GM21515 (cell line): ENCODE data around the gene CLEC4A.
"Not testable (repeated sequence)": the region's sequence is repeated elsewhere in the genome, so short reads cannot be mapped to it uniquely, and the experiment has no call there.

Source experiments
- ATAC-seq: cut with Tn5 transposase; IDR thresholded peaks from one replicate; pipeline ENCODE4 v1.9.1; 2021; ENCODE audit not compliant: unreplicated experiment

The CLEC4A gene

GRCh38 chr12:8123124-8123912 lies at the start of gene CLEC4A:
TSS of gene CLEC4A (plus strand) at chr12:8123617. CDS start at chr12:8123879, 262 bp downstream.
- no peak for ATAC-seq

GRCh38 chr12:8075935-8076334 lies 47.5 kb upstream of the CLEC4A start:
- ATAC-seq = no peak

GRCh38 chr12:8076366-8076765 lies 47.1 kb upstream of the CLEC4A start:
- no peak for ATAC-seq

- no peak for ATAC-seq
Measured at GRCh38 chr12:8077207-8077606, 46.2 kb upstream of the CLEC4A start.

- no peak for ATAC-seq
Measured at GRCh38 chr12:8078398-8078797, 45.0 kb upstream of the CLEC4A start.

GRCh38 chr12:8078916-8079315 lies 44.5 kb upstream of the CLEC4A start:
- ATAC-seq = no peak

- no peak for ATAC-seq
Measured at GRCh38 chr12:8080120-8080519, 43.3 kb upstream of the CLEC4A start.

- no peak for ATAC-seq
Measured at GRCh38 chr12:8081251-8081920, 42.0 kb upstream of the CLEC4A start.

- no peak for ATAC-seq
Measured at GRCh38 chr12:8082808-8083100, 40.7 kb upstream of the CLEC4A start.

GRCh38 chr12:8084351-8084750 lies 39.1 kb upstream of the CLEC4A start:
- ATAC-seq = not testable (repeated sequence)

GRCh38 chr12:8087666-8088065 lies 35.8 kb upstream of the CLEC4A start:
- no peak for ATAC-seq

GRCh38 chr12:8088574-8088973 lies 34.8 kb upstream of the CLEC4A start:
- ATAC-seq = peak; percentile 58

GRCh38 chr12:8089277-8089676 lies 34.1 kb upstream of the CLEC4A start:
- ATAC-seq = not testable (repeated sequence)

GRCh38 chr12:8089716-8090115 lies 33.7 kb upstream of the CLEC4A start:
- ATAC-seq = no peak

- no peak for ATAC-seq
Measured at GRCh38 chr12:8093291-8093690, 30.1 kb upstream of the CLEC4A start.

GRCh38 chr12:8096281-8096915 lies 27.0 kb upstream of the CLEC4A start:
- ATAC-seq = no peak

GRCh38 chr12:8099235-8099634 lies 24.2 kb upstream of the CLEC4A start:
- no peak for ATAC-seq

- ATAC-seq = no peak
Measured at GRCh38 chr12:8108808-8109398, 14.5 kb upstream of the CLEC4A start.

- not testable (repeated sequence) for ATAC-seq
Measured at GRCh38 chr12:8113117-8113516, 10.3 kb upstream of the CLEC4A start.

GRCh38 chr12:8120072-8120713 lies 3.2 kb upstream of the CLEC4A start:
- no peak for ATAC-seq

GRCh38 chr12:8127138-8127537 lies 3.7 kb downstream of the CLEC4A start:
- no peak for ATAC-seq
